B cell (primary cell): ENCODE results near the gene IFI27L2. TPM values are rescaled to one million over a fixed set of nuclear protein-coding genes. Genes with fewer than 3 reads are reported as not detected.

Experiments
- ATAC-seq: fragments of 200-7000 bp; cut with Tn5 transposase; one replicate; pipeline ENCODE4 v1.10.0; 2021; ENCODE audit warnings: low read depth, mild to moderate bottlenecking, moderate number of reproducible peaks, moderate library complexity
- CTCF ChIA-PET: fragments of 350-600 bp; sonication (Branson Sonifier 250); formaldehyde crosslinking; loops from one replicate; lab custom pipeline; 2021; ENCODE audit warnings: antibody characterized with exemption, inconsistent platforms; lab: Charles Lee
- POLR2A ChIA-PET: fragments of 350-600 bp; sonication (Branson Sonifier 250); formaldehyde crosslinking; loops from one replicate; lab custom pipeline; 2021; ENCODE audit warnings: antibody characterized with exemption; lab: Charles Lee
- DNase-seq: peaks from one replicate; pipeline ENCODE4 v3.0.0; 2013
- H2AFZ ChIP-seq: 2 replicates; pipeline ENCODE4 v1.6.1; 2012; ENCODE audit warnings: mild to moderate bottlenecking, low read depth, low read length; ENCODE audit not compliant: insufficient read depth, poor library complexity, severe bottlenecking
- H3K27ac ChIP-seq, 2 donors: 1 replicate in 1 of 2; 2 replicates in 1 of 2; pipeline ENCODE4 v1.5.1; 2012 to 2013; ENCODE audit warnings: low read length in 2 of 2, mild to moderate bottlenecking in 2 of 2, moderate library complexity in 1 of 2
- H3K27me3 ChIP-seq, 4 experiments: fragments of 200-600 bp in 1 of 4; sonication (generic) in 1 of 4; replicated peaks in 1 of 4; 1 replicate in 2 of 4; 2 replicates in 2 of 4; pipeline versions ENCODE4 v1.6.1 to v1.7.0; 2013 to 2016; ENCODE audit warnings: low read length in 3 of 4, mild to moderate bottlenecking in 2 of 4, mixed read lengths in 1 of 4, moderate library complexity in 1 of 4; ENCODE audit not compliant: insufficient read depth in 4 of 4, control insufficient read depth in 3 of 4; ENCODE audit errors: control extremely low read depth in 1 of 4
- H3K36me3 ChIP-seq, 2 experiments: replicated peaks in 1 of 2; 1 replicate in 1 of 2; 2 replicates in 1 of 2; pipeline versions ENCODE4 v1.6.1 to v1.7.1; 2013; ENCODE audit warnings: low read length in 1 of 2; ENCODE audit not compliant: insufficient read depth in 2 of 2, control insufficient read depth in 1 of 2; ENCODE audit errors: control extremely low read depth in 1 of 2, extremely low read depth in 1 of 2
- H3K4me1 ChIP-seq, 2 donors: fragments of 200-600 bp in 1 of 2; sonication (generic) in 1 of 2; 1 replicate in 1 of 2; 2 replicates in 1 of 2; pipeline versions ENCODE4 v1.5.1 to v1.6.1; 2013 to 2017; ENCODE audit warnings: low read length in 2 of 2; ENCODE audit not compliant: control insufficient read depth in 2 of 2, insufficient read depth in 2 of 2
- H3K4me2 ChIP-seq: replicated peaks from 2 replicates; pipeline ENCODE3; 2012; ENCODE audit warnings: mild to moderate bottlenecking, low read depth, low read length; ENCODE audit not compliant: poor library complexity, severe bottlenecking
- H3K4me3 ChIP-seq, 5 experiments: fragments of 200-600 bp in 1 of 5; sonication (generic) in 1 of 5; 1 replicate in 3 of 5; 2 replicates in 2 of 5; pipeline versions ENCODE4 v1.5.1 to v1.7.0; 2011 to 2016; ENCODE audit warnings: low read length in 4 of 5, mild to moderate bottlenecking in 4 of 5, low read depth in 2 of 5, control low read depth in 1 of 5, moderate library complexity in 1 of 5; ENCODE audit not compliant: insufficient read depth in 1 of 5; ENCODE audit errors: control extremely low read depth in 1 of 5, extremely low read depth in 1 of 5
- H3K79me2 ChIP-seq: fragments of 200-600 bp; sonication (generic); one replicate; pipeline ENCODE4 v1.6.0; 2016; ENCODE audit warnings: low read length; ENCODE audit not compliant: control insufficient read depth, insufficient read depth
- H3K9ac ChIP-seq: fragments of 200-600 bp; sonication (generic); 2 replicates; pipeline ENCODE4 v1.6.1; 2017; ENCODE audit warnings: mild to moderate bottlenecking, low read length, moderate library complexity
- H3K9me3 ChIP-seq, 3 donors: one replicate each; pipeline versions ENCODE4 v1.6.1 to v1.7.1; 2013; ENCODE audit warnings: low read length in 2 of 3; ENCODE audit not compliant: control insufficient read depth in 2 of 3, insufficient read depth in 1 of 3; ENCODE audit errors: control extremely low read depth in 1 of 3
- H4K20me1 ChIP-seq: 2 replicates; pipeline ENCODE4 v1.6.0; 2012; ENCODE audit warnings: mild to moderate bottlenecking, low read length; ENCODE audit not compliant: insufficient read depth, control insufficient read depth, poor library complexity, severe bottlenecking
- H3K27ac Mint-ChIP-seq: one replicate; pipeline ENCODE4 v1.8.0; 2021; ENCODE audit warnings: mixed read lengths
- H3K27me3 Mint-ChIP-seq: one replicate; pipeline ENCODE4 v1.8.0; 2021; ENCODE audit warnings: mixed read lengths
- H3K4me1 Mint-ChIP-seq: one replicate; pipeline ENCODE4 v1.8.0; 2021; ENCODE audit warnings: mixed read lengths
- H3K4me3 Mint-ChIP-seq: one replicate; pipeline ENCODE4 v1.8.0; 2021; ENCODE audit warnings: mixed read lengths
- H3K9me3 Mint-ChIP-seq: one replicate; pipeline ENCODE4 v1.8.0; 2022; ENCODE audit warnings: mixed read lengths; ENCODE audit not compliant: insufficient read depth
- EZH2 ChIP-seq: IDR thresholded peaks from 2 replicates; pipeline ENCODE4 v1.6.1; 2012; ENCODE audit warnings: borderline replicate concordance, low read depth, mild to moderate bottlenecking, moderate library complexity, low read length; ENCODE audit not compliant: insufficient read depth, poor library complexity, severe bottlenecking
- WGBS: methylation state at CpG from one replicate; pipeline ENCODE4 v1.1.5; 2013; ENCODE audit warnings: missing lambda C conversion rate; ENCODE audit not compliant: insufficient coverage; 5-methylcytosine and 5-hydroxymethylcytosine counted together
- intact Hi-C: fragments of 100-400 bp; cut with micrococcal nuclease; formaldehyde crosslinking; loops from one replicate; pipeline ENCODE4 v1.10.0; 2022
- polyA plus RNA-seq: library from polyadenylated mRNA; depleted of rRNA; stranded (reverse); fragments of >200 nt; gene quantifications from 2 replicates; pipeline ENCODE4 v1.2.3, GENCODE V29; 2012
- total RNA-seq, 2 donors: library from RNA; stranded (reverse); fragments of 120-200 nt in 1 of 2; gene quantifications; 1 replicate in 1 of 2; 2 replicates in 1 of 2; pipeline versions ENCODE4 v1.2.3 to v1.2.4, GENCODE V29; 2013 to 2022
- TF ChIP-seq, protein P1 (sequence below): fragments of 200-600 bp; IDR thresholded peaks from one replicate; pipeline ENCODE4 v1.8.0; 2022; ENCODE audit warnings: antibody characterized with exemption, mild to moderate bottlenecking

The IFI27L2 gene
- total and polyA plus RNA-seq, 2 donors (not counting 1 experiment from before 2014, with no cell fraction given): 30.2 to 57.4 TPM

DNA sequence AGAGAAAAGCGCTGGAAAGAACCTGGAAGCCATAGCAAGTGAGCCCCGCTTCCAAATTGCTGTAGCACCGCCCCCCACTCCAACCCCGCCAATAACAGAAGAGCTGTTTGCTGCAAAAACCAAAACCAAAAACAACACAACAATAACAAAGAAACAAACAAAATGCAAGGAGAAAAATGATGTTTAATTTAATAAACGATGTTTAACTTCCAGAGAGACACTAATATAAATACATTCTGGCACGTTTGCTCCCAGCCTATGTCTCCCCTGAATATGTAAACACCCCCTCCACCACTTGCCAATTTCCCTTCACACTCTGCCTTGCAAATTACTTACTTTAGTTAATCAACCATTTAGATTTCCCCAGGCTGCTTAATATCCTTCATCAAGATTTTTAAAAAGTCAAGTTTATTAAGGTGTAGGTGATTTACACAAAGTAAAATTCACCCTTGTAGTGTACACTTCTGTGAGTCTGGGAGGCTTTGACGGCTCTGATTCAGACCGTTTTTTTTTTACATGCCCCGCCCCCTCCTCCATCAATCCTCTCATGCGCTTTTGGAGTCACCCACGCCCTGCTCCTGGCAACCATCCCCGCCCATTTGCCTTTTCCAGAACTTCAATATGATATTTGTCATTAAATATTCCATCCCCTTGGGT, 482 bp upstream of the IFI27L2 start:
- H3K27me3 ChIP-seq: peaks cover 0 to 4% (median 0%) of the 10 kb centered on the region in 4 experiments
- Mint-ChIP-seq H3K9me3 (no peaks in the 10 kb centered on the region), H3K4me1 (peaks cover 14% of the 10 kb centered on the region), H3K4me3 (peak overlapping the region; percentile 94), H3K27me3 (peaks cover 10% of the 10 kb centered on the region), H3K27ac (peak overlapping the region; percentile 68)
- H2AFZ ChIP-seq: peak overlapping the region; percentile 91
- DNase-seq (peak; percentile 60), ATAC-seq (peak; percentile 26)
- H3K9ac ChIP-seq: peak overlapping the region; percentile 69
- peak overlapping the region; percentile 91 for H3K4me2 ChIP-seq
- H3K4me1 ChIP-seq: peaks cover 12 to 18% of the 10 kb centered on the region in 2 donors
- H3K27ac ChIP-seq: peak overlapping the region in 1 of 2 donors; percentile 35
- TF ChIP-seq, protein P1, sequence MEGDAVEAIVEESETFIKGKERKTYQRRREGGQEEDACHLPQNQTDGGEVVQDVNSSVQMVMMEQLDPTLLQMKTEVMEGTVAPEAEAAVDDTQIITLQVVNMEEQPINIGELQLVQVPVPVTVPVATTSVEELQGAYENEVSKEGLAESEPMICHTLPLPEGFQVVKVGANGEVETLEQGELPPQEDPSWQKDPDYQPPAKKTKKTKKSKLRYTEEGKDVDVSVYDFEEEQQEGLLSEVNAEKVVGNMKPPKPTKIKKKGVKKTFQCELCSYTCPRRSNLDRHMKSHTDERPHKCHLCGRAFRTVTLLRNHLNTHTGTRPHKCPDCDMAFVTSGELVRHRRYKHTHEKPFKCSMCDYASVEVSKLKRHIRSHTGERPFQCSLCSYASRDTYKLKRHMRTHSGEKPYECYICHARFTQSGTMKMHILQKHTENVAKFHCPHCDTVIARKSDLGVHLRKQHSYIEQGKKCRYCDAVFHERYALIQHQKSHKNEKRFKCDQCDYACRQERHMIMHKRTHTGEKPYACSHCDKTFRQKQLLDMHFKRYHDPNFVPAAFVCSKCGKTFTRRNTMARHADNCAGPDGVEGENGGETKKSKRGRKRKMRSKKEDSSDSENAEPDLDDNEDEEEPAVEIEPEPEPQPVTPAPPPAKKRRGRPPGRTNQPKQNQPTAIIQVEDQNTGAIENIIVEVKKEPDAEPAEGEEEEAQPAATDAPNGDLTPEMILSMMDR: peak; percentile 22
- no peak for TF ChIP-seq EZH2
- peak overlapping the region; percentile 57 to 85 (median 65) for H3K4me3 ChIP-seq
- CTCF ChIA-PET: interaction anchor here (0.8 to 4.0 kb wide), 9 partner anchors 39 to 190 kb away, joined by 3 to 38 read pairs (median 15); no protein-coding TSS in a partner anchor
- POLR2A ChIA-PET: interaction anchor here (0.7 to 1.2 kb wide), 2 partner anchors 48 to 91 kb away, joined by 6 to 8 read pairs; no protein-coding TSS in a partner anchor
- H4K20me1 ChIP-seq: no peaks in the 10 kb centered on the region
- H3K79me2 ChIP-seq: no peaks in the 10 kb centered on the region
- WGBS: 6% methylated on average over 5 of the region's 12 CpGs
- intact Hi-C loops: loop anchor here (1.0 to 10.0 kb wide), 6 partner anchors 44 to 1175 kb away; partner anchors contain the start of genes DDX24, IFI27L1 and PPP4R4
- no peaks in the 10 kb centered on the region for H3K9me3 ChIP-seq
- H3K36me3 ChIP-seq: peaks cover 0 to 3% of the 10 kb centered on the region in 2 experiments
